Epithelial cell of prostate (primary cell): Measurements from ENCODE around the gene TACC3.

ENCODE experiments used
- DNase-seq: peaks from one replicate; pipeline ENCODE4 v3.0.0-alpha.2; 2011; ENCODE audit warnings: low read depth, low spot score
- H3K27ac ChIP-seq: fragments of 450-650 bp; 2 replicates; pipeline ENCODE4 v1.5.1; 2017; ENCODE audit warnings: mild to moderate bottlenecking

Gene TACC3

DNA sequence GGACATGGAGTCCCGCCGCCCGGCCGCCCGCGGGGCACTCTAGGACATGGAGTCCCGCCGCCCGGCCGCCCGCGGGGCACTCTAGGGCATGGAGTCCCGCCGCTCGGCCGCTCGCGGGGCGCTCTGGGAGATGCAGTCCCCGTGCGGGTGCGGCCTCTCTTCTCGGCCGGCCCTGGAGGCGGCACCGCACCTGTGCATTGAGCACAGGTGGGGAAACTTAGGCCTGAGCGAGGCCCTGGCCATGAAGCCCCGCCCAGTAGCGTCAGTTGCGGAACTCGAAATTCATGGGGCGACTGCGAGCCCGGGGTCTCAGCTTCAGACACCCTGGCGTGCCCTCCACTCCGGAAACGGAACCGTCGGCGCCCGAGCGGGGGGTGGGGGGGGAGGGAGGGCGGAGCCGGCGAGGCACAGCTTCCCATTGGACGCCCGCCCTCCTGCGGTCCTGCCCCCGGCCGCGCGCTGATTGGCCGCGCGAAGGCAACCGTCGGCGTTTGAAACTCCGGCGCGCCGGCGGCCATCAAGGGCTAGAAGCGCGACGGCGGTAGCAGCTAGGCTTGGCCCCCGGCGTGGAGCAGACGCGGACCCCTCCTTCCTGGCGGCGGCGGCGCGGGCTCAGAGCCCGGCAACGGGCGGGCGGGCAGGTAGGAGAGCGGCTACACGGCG lies at the start of gene TACC3, which contains the start of gene TMEM129:
TSS of gene TACC3 (plus strand) at position 519 of the 663 bp plus-strand sequence. CDS start 1,901 bp downstream, outside the sequence.
TSS of gene TMEM129 (minus strand) at position 321 of the 663 bp plus-strand sequence. CDS start 486 bp downstream, outside the sequence.
- H3K27ac ChIP-seq, result peak within 1 kb of the TSS; percentile 87
- DNase-seq, result peak; percentile 86

DNA sequence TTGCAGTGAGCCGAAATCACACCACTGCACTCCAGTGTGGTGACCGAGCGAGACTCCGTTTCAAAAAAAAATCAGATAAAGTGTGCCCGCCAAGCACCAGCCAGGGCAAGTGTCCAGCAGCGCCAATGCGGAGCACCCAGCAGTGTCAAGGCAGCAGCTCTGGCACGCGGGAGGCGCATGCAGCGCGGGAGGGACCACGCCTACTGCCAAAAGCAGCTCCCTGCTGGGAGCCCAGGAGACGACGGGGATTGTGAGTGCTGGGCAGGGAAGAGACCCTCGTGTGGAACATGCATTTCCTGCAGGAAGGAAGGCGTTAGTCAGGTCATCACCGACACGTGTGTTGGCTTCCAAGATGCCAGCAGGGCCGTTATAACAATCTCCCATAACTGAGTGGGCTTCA lies 47.6 kb upstream of the TACC3 start:
- DNase-seq, result no peak
- no peak overlapping the region for H3K27ac ChIP-seq

DNA sequence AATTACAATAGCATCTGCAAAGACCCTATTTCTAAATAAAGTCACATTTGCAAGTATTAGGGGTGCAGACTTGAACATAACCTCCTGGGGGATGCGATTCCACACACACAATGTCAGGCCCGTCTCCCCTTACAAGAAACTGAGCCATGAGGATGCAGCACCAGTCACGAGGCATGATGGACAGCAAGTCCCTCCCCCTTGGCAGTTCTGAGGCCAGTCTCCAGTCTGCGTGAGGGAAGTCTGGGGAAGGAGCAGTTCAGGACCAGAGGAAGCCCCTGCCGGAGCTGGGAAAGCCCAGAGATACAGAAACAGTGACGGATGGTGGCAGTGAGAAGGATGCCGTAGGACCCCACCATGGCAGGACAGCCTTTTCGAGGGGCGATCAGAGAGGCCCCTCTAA lies 46.6 kb upstream of the TACC3 start:
- H3K27ac ChIP-seq, result no peak overlapping the region
- no peak for DNase-seq

DNA sequence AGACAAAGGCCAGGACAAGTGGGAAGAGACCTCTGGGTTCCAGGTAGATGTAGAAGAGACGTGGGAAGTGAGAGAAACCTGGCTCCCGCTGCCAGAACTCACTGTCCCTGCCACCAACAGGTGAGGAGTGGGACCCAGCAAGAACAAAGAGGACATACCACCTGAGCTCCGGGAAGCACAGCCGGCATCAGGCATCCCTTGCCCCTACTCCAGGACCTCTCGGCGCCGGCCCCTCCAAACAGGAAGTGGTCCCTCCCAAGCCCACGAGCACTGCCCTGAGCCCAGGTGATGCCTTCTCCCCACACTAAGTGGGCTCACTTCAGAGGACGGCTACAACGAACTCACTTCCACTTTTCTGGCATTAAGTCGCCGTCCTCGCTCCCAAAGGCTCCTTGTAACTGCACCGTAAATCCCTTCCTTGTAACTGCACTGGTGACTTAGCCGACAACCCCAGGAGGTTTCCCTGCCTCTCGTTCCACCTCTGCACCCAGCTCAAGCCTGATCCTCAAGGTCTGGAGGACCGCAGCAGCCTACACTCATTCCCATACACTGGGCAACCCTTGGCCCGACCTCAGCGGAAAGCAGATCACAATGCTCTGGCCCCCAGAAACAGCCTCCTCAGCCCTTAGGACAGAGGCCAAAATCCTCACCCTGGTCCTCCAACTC lies 46.1 kb upstream of the TACC3 start:
- no peak overlapping the region for H3K27ac ChIP-seq
- no peak for DNase-seq

DNA sequence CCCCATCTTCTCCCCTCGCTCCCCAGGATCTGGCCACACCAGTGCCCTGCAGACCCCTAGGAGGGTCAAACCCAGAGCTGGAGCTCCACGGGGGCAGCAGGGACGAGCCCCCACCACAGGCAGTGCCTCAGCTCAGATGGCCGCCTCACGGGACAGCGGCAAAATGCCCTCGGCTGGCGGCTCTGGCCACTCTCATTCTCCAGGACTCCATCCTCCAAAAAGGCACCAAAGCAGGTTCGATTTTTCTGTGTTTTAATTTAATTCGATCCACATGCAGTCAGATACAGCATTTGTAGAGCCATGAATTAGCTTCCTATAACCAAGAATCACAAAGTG lies 45.6 kb upstream of the TACC3 start:
- DNase-seq, result no peak
- H3K27ac ChIP-seq, result no peak overlapping the region

DNA sequence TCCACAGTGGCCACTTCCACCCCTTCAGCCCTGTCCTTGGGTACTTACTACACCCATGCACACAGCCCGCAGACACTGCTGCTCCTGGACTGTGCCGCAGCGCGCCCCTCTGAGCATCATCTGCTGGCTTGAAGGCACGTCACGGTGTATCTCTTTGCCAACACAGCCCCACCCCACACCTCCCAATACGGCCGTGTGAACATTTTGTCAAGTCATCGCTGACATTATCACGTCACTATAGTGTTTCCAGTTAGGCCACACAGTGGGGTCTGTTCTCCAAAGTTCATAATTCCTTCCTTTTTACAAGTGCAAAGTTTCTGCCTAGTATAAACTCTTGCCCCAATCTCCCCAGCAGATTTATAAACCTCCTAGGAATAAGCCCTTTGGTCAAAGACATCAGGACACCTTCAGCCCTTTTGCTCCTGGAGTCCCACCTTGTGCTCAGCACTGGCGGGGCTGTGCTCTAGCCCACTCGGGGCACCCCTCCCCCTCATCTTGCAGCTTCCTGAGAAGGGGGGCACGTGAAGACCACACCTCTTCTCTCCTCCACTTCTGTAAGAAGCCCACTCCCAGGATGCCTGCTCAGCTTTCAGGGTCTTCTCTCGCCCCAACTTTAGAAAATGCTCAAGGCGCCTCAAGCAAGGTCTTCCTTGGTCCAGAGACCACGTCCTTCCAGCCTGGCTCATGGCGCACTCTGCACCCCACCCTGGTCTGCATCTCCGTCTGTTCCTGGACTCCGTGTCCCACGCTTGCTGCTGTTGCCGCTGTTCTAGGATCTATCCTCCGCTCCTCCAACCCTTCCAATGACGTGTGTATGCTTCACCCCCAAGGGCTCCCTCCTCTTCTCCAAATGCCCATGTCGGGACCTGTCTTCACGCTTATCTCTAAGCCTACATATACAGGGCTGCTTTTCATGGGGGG lies 44.5 kb upstream of the TACC3 start:
- no peak for DNase-seq
- H3K27ac ChIP-seq, result no peak overlapping the region

DNA sequence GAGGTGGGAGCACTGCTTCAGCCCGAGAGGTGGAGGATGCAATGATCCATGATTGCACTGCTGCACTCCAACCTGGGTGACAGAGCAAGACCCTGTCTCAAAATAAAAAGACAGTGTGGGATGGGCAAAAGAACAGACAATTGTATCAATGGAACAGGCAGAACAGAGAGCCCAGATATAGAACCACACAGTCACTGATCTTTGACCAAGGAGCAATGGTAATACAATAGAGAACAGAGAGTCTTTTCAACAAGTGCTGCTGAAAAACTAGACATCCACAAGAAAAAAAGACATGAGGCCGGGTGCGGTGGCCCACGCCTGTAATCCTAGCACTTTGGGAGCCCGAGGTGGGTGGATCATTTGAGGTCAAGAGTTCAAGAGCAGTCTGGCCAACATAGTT lies 43.1 kb upstream of the TACC3 start:
- no peak for DNase-seq
- H3K27ac ChIP-seq, result no peak overlapping the region

DNA sequence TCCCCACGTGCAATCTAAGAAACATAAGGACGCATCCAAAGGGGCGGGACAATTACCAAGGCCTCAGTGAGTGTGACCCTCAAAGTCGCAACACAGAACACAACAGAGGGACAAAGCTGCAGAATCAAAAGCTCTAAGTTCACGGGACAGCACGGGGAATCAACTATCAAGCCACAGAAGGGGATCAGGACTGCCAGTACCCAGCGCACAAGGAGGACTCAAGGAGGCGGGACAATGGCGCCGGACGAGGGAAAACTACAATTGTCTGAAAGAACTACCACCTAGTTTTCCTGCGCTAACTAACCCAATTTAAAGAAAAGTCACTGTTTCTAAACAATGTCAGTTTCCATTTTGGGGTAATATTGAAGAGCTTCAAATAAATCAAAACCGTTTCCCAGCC lies 38.5 kb upstream of the TACC3 start:
- no peak for DNase-seq
- no peak overlapping the region for H3K27ac ChIP-seq

DNA sequence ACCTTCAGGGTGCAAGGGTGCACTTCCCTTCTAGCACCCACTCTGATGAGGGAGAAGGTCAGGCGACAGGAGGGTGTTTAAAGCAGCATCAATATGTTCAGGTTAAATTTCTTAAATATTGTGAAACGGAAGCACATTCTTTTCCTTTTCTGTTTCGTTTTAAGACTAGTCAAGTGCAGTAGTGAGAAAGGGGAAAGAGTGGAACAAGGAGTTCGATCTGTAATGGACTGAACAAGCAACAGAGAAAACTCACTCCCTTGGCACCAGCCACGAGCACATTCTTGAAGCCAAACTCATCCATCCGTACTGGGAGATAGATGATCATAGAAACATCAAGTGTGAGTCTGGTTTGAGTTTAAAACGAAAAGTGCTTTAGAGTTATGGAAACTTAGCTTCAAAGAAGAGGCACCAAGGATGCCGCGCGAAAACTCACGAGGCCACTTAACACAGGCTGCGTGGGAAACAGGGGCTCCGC lies 38.0 kb upstream of the TACC3 start:
- DNase-seq, result no peak
- peak overlapping the region; percentile 32 for H3K27ac ChIP-seq

DNA sequence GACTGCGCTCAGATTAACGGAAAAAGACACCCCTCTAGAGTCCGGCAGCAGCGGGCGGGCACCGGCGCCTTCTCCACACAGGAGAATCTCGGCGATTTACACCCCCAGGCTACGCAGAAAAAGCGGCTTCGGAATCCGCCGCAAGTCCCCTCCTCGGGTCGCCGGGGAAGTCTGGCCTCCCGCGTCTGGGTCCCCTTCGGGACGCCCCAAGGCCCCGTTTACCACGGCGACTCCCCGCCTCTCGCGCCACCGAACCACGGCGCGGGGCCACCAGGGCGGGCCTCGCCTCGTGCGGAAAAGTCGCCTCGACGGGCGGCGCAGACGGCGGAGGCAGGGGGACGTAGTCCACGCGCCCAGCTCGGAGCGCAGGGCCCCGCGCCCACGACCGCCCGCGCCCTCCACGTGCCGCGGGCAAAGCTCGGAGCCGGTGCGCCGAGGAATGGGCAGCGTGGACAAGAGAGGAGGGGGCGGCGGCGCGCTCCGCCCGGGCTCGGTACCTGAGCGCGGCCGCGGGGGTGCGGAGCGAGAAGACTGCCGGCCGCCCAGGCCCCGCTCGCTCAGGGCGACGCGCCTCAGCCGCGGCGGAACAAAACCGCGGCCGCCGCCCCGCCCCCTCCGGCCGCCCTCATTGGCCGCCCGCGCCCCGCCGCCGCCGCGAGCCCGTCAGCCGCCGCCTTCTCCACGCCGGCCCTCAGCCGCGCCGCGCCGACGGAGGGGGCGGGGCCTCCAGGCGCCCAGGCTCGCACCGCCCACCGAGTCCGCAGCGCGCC lies 37.4 kb upstream of the TACC3 start, which contains the start of gene FAM53A:
TSS of gene FAM53A (minus strand) at position 578 of the 770 bp plus-strand sequence. CDS start 15,572 bp downstream, outside the sequence.
- DNase-seq, result no peak
- peak within 1 kb of the TSS; percentile 32 for H3K27ac ChIP-seq

DNA sequence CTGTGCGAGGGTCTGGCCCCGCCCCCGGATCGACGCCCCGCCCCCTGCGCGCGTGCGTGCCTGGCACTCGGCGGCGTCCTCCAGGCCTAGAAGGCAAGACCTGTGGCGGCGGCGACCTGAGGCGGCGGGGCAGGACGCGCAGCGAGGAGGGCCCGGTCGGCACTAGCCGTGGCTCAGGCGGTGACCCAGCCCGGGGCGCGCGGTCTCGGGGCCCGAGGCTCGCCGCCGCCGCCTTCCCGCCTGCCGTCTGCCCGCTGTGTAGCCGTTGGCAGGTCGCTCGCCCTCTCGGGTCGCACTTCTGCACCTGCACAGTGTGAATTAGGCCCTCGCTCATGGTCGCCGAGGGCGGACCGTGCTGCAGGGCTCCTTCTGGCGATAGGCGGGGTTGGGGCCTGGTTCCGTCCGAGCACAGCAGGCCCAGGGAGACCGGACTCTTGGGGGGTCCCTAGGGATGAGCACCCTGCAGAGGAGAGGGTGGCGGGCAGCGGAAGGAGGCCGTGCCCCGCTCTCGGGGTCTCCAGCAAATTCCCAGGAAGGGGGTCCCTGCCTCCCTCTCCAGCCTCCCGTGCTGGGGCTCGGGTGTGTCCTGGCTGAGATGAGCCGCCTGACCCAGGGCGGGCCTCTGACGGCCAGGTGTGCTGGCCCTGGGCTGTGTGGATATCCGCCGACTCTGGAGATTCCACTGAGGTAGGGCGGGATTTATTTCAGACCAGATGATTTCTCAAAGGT lies 36.7 kb upstream of the TACC3 start:
- no peak for DNase-seq
- no peak overlapping the region for H3K27ac ChIP-seq

DNA sequence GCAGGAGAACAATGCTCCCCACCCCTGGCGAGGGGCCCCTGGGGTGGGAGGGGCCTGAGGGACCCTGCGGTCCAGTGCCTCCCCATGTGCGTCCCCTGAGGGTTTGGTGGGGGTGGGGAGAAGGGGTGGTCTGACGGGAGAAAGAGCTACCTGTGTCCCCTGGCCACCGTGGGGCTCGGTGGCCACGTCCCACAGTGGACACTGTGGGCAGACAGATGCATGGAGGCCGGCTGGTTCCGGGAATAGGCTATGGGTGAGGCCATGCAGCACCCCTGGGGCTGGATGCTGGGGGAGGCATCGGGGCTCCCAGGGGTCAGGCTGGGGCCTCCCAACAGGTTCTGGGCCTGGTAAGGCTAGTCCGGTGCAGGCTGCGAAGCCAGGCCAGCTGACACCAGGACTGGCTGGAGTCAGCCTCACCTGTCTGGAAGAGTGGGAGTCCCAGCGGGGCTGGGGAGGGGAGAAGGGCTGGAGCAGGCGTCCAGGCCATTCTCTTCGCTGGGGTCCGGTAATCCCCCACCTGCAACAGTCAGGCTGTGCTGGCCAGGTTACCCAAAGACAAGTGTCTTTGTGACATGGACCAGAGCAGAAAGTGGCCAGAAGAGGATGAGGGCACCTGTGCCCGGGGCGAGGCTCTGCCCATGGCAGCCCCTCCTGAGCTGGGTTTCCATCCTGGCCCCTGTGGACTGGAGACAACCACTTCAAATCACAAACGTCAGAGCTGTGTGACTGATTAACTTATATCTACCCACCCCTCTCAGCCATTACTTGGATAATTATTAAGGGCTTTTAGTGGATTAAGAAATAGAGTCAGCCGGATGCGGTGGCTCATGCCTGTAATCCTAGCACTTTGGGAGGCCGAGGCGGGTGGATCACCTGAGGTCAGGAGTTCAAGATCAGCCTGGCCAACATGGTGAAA lies 35.8 kb upstream of the TACC3 start:
- DNase-seq, result no peak
- no peak overlapping the region for H3K27ac ChIP-seq

DNA sequence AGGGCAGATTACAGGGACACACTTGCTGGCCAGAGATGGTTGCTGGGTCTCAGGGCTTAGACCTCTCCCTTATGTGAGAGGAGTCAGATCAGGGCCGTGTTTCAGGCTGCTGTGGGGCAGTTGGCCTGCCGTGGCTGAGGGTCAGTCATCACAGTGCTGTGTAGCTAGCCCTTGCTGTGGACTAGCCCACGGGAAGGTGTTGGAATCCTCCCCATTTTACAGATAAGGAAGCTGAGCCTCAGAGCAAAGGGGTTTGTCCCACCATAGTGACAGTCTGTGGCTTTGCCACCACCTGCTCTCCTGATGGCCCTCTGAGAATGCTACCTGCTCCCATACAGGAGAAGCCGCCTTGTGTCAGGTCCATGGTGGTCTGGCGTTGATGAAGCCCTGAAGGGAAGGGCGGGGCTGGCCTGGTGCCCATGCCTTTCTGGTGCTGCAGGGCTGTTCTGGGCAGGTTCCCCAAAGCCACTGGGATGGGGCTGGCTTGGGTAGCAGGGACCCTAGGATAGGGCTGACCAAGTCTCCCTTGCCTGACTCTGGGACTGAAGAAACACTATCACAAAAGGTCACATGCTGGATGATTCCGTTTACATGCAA lies 34.8 kb upstream of the TACC3 start:
- no peak for DNase-seq
- H3K27ac ChIP-seq, result no peak overlapping the region

DNA sequence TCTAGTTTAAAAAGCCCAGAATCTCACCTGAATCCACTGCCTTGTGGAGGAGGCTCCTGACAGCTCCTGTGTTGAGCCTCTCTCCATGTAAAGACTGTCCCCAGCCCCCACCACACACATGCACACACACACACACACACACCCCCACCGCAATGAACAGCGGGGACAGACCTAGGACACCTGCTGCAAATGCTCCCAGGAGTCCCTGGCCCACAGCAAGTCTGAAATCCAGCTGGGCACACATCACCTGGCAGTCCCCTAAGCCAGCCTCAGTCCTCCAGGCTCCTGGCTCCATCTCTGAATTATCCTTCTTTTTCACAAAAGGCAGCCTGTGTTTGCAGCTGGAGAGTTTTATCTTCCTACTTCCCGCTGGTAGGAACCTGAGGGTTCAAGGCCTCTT lies 30.6 kb upstream of the TACC3 start:
- no peak for DNase-seq
- H3K27ac ChIP-seq, result no peak overlapping the region

DNA sequence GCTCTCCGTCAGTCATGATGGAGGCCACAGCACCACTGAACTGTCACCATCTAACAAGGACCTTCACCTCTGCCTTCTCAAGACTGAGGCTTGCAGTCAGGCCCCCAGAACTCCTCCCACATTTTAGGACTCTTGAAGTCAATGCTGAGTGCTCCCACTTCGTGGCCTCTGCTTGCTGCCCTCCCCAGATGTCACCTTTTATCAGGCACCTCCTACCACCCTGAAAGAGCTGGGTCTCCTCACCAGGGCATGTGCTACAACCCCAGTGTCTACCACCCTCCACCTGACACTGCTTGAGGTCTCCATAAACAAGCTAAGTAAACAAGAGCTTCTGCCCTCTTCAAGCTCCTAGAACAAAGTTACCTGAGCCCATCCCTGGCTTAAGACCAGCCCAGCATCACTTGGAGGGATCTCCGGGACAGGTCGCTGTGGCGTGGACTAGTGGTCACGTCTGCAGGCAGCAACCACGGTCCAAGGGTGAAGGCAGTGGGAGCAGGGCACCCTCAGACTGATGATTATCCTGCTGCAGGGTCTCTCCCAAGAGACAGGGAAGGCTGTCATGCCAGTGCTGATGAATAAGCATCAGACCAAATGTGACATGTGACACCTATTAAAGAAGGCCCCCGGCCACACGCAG lies 29.5 kb upstream of the TACC3 start:
- H3K27ac ChIP-seq, result no peak overlapping the region
- no peak for DNase-seq

DNA sequence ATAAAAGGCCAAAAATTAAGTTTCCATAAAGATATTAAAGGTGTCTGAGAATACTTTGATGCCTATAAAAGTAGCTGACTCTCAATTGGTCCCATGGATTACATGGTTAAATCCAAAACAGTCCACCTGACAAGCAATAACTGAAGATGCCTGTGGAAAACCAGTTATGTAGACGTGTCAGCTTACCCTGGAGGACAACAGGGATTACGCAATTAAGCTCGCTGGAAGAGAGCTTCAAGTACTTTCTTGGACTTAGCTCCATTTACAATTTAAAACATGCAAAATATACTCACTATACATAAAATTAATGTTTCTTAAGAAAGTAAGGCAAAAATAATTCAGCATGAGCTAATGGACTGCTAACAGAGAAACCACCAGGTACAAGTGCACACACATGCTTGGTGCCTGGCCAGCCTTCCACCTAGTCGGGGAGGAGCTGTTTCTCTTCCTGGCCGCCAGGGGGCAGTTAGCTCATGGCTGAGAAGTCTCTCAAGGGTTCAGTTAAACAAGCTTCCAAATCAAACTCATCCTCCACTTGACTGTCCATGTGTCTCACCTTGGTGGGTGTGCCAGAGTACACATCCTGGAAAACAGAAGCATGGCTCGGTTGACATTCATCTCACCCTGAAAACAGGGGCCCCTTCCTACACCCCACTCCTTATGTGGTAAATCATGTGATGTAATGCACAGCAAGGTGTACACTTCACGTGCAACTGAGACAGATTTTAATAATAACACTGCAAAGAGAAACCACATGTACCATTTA lies 28.0 kb upstream of the TACC3 start:
- peak overlapping the region; percentile 27 for H3K27ac ChIP-seq
- no peak for DNase-seq

DNA sequence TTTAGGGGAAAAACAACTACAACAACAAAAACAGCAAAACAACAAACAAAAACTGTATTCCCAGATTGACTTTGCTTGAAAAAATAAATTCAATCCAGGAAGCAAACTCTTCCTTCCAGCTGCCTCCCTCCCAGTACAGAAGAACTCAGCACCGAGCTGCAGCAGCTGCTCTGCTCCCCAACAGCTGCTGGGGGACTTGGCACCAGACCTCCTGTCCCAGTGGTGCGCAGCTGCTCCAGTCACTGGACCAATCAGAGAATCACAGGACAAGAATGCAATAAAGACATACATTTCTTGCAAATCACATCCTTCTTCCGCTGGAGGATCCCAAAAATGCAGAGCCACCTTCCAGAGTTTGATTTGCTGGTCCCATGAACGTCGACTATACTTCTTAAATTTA lies 25.4 kb upstream of the TACC3 start:
- no peak overlapping the region for H3K27ac ChIP-seq
- DNase-seq, result no peak
